ENCODE results near the gene TEDC2. TPM values are rescaled to one million over a fixed set of nuclear protein-coding genes. Genes with fewer than 3 reads are reported as not detected.

The TEDC2 gene
- total and polyA plus RNA-seq, 9 of the 15 experiments (the other 6 are each of a cell fraction or from before 2014, with no cell fraction given), result 0.75 to 57.0 (median 17.6) TPM

- peaks cover under 1% of the 10 kb centered on the region; the same call in 1 of the 3 replicates for H3K36me3 ChIP-seq (ENCODE audit: control insufficient read depth, insufficient read depth, low read length)
- intact Hi-C loops (cut with micrococcal nuclease), result no loop called here
- H3K9ac ChIP-seq (ENCODE audit: insufficient read depth in 1 of 2, low read depth in 2 of 2, low read length in 2 of 2), result peak overlapping the region in 1 of 2 experiments; percentile 69; a peak in 1 of 4 replicates
- ATAC-seq (no peak), DNase-seq (ENCODE audit: extremely low read depth in 1 of 4, low spot score in 3 of 4) (peak in 1 of 4 experiments; percentile 8), FAIRE-seq (no peak)
- WGBS (ENCODE audit: insufficient coverage, low coverage, missing lambda C conversion rate), result 54% methylated on average over 7 of the region's 9 CpGs
- no peak overlapping the region for H3K27ac ChIP-seq (ENCODE audit: extremely low read depth, low read depth, low read length)
- no peak overlapping the region for H2AFZ ChIP-seq (ENCODE audit: low read depth, low read length)
- peak; percentile 32 for TF ChIP-seq RBM25 (IDR thresholded peaks at IDR 0.05; ENCODE audit: low read depth, low read length, severe bottlenecking)
- peak; percentile 41; the same call in 1 of the 2 replicates for TF ChIP-seq BCOR (IDR thresholded peaks at IDR 0.05)
- no peak for TF ChIP-seq SMC3 (conservative IDR thresholded peaks at IDR 0.05; ENCODE audit: insufficient read depth, low read depth, low read length)
- peak; percentile 71 for TF ChIP-seq ZFP36 (IDR thresholded peaks at IDR 0.05; ENCODE audit: low read depth, low read length, partially characterized antibody)
- TF ChIP-seq ATF2 (CRISPR knock-in tag; IDR thresholded peaks at IDR 0.05), result no peak
- in situ Hi-C loops (cut with MboI), result no loop called here
- no peaks in the 10 kb centered on the region for H3K9me3 ChIP-seq (replicated peaks; ENCODE audit: control insufficient read depth, insufficient read depth, low read depth, low read length)
- no peak overlapping the region for H3K4me3 ChIP-seq
- H3K4me1 ChIP-seq (replicated peaks in 1 of 2; ENCODE audit: control insufficient read depth in 2 of 2, insufficient read depth in 2 of 2, low read length in 2 of 2), result peaks cover 17 to 30% of the 10 kb centered on the region in 2 experiments; a peak in 4 of 5 replicates
- no peaks in the 10 kb centered on the region for H3K27me3 ChIP-seq (ENCODE audit: control insufficient read depth in 2 of 2, insufficient read depth in 2 of 2, low read length in 2 of 2)
- peaks cover 20% of the 10 kb centered on the region for H3K79me2 ChIP-seq (ENCODE audit: control insufficient read depth, insufficient read depth, low read length)
- no peak overlapping the region for H3K4me2 ChIP-seq (ENCODE audit: insufficient read depth, low read length)
- ChIA-PET POLR2A (interaction anchor here (0.7 to 0.8 kb wide), 2 partner anchors 29 to 173 kb away, joined by 3 to 5 read pairs; no protein-coding TSS in a partner anchor), CTCF (ENCODE audit: low intra/inter-chr PET ratio) (interaction anchor here (0.6 kb wide), 1 partner anchor 84 kb away, joined by 3 read pairs; no protein-coding TSS in a partner anchor)
- no peaks in the 10 kb centered on the region for H4K20me1 ChIP-seq (replicated peaks; ENCODE audit: control insufficient read depth, insufficient read depth, low read length)
- no TSS peak for BruUV-seq (replicated peaks)
- no peaks in the 10 kb centered on the region for H3K9me1 ChIP-seq (ENCODE audit: control insufficient read depth, insufficient read depth, low read length)
These were observed 34.8 kb upstream of the TEDC2 start for GRCh38 chr16:2425008-2425518.

Measured in K562 (cell line).